Caco-2 (cell line): Measurements from ENCODE around the gene CCDC158. TPM values are rescaled to one million over a fixed set of nuclear protein-coding genes. Genes with fewer than 3 reads are reported as not detected.

Source experiments
- BruUV-seq: library from RNA; stranded (reverse); fragments of 400-500 nt; replicated peaks from 2 replicates; lab custom pipeline; 2021; lab: Mats Ljungman, UMichigan
- CTCF ChIA-PET: fragments of 300-600 bp; sonication (Branson Sonifier 250); formaldehyde crosslinking; loops from one replicate; lab custom pipeline; 2022; ENCODE audit warnings: antibody characterized with exemption; lab: Charles Lee
- POLR2A ChIA-PET: fragments of 300-600 bp; sonication (Branson Sonifier 250); formaldehyde crosslinking; loops from one replicate; lab custom pipeline; 2022; ENCODE audit warnings: antibody characterized with exemption; lab: Charles Lee
- DNase-seq, 2 experiments: peaks; one replicate each; pipeline versions ENCODE4 v3.0.0 to v3.0.0-alpha.2; 2020 to 2022
- H3K27me3 ChIP-seq: replicated peaks from 2 replicates; pipeline ENCODE4 v1.6.0; 2011; ENCODE audit warnings: low read length; ENCODE audit not compliant: control insufficient read depth, insufficient read depth
- H3K36me3 ChIP-seq: 2 replicates; pipeline ENCODE4 v1.5.1; 2011; ENCODE audit warnings: low read length; ENCODE audit not compliant: control insufficient read depth, insufficient read depth
- H3K4me1 ChIP-seq: fragments of 250-450 bp; sonication (Bioruptor Pico); 2 replicates; pipeline ENCODE4 v1.5.1; 2020; ENCODE audit warnings: mild to moderate bottlenecking
- H3K4me3 ChIP-seq: 2 replicates; pipeline ENCODE4 v1.5.1; 2011; ENCODE audit warnings: low read depth, mild to moderate bottlenecking, control low read depth, low read length
- H3K9me3 ChIP-seq: fragments of 250-450 bp; sonication (Bioruptor Pico); 2 replicates; pipeline ENCODE4 v1.5.1; 2020; ENCODE audit warnings: mild to moderate bottlenecking, moderate library complexity
- H3K27ac Mint-ChIP-seq: one replicate; pipeline ENCODE4 v1.8.0; 2022; ENCODE audit warnings: mixed read lengths; ENCODE audit not compliant: unreplicated experiment
- H3K27me3 Mint-ChIP-seq: one replicate; pipeline ENCODE4 v1.8.0; 2022; ENCODE audit warnings: mixed read lengths; ENCODE audit not compliant: insufficient read depth, unreplicated experiment
- H3K36me3 Mint-ChIP-seq: one replicate; pipeline ENCODE4 v1.8.0; 2022; ENCODE audit warnings: mild to moderate bottlenecking, mixed read lengths; ENCODE audit not compliant: insufficient read depth, unreplicated experiment
- H3K4me1 Mint-ChIP-seq: one replicate; pipeline ENCODE4 v1.8.0; 2022; ENCODE audit warnings: low read depth, mixed read lengths; ENCODE audit not compliant: unreplicated experiment
- H3K4me3 Mint-ChIP-seq: one replicate; pipeline ENCODE4 v1.8.0; 2022; ENCODE audit warnings: mild to moderate bottlenecking, moderate library complexity, mixed read lengths; ENCODE audit not compliant: unreplicated experiment
- H3K9me3 Mint-ChIP-seq: one replicate; pipeline ENCODE4 v1.8.0; 2022; ENCODE audit warnings: mixed read lengths; ENCODE audit not compliant: unreplicated experiment
- intact Hi-C: fragments of 100-400 bp; cut with micrococcal nuclease; formaldehyde crosslinking; loops from one replicate; pipeline ENCODE4 v1.10.0; 2022; ENCODE audit not compliant: unreplicated experiment
- total RNA-seq: library from RNA; stranded (reverse); gene quantifications from 2 replicates; pipeline ENCODE4 v1.2.3, GENCODE V29; 2022
- TF ChIP-seq, protein P1 (sequence below), 2 experiments: fragments of 200-600 bp in 1 of 2; IDR thresholded peaks; 1 replicate in 1 of 2; 2 replicates in 1 of 2; pipeline versions ENCODE4 v1.5.1 to v1.8.0; 2011 to 2022; ENCODE audit warnings: antibody characterized with exemption in 1 of 2, control low read depth in 1 of 2, inconsistent platforms in 1 of 2, low read depth in 1 of 2, low read length in 1 of 2, mild to moderate bottlenecking in 1 of 2, moderate library complexity in 1 of 2; ENCODE audit not compliant: insufficient read depth in 1 of 2, severe bottlenecking in 1 of 2, unreplicated experiment in 1 of 2

The CCDC158 gene
- total RNA-seq, 1 experiment from 2014 or later: 0.39 TPM

- intact Hi-C loops: no loop called here
- ChIA-PET POLR2A (interaction anchor here (1.4 kb wide), 1 partner anchor 19 kb away, joined by 3 read pairs; the partner anchor contains the start of gene FAM47E), CTCF (no interaction called here)
- H3K4me1 Mint-ChIP-seq: peaks cover 15% of the 10 kb centered on the region
- H3K27ac Mint-ChIP-seq: no peak overlapping the region
- Histone ChIP-seq H3K4me3 (no peak overlapping the region), H3K4me1 (peaks cover 5% of the 10 kb centered on the region), H3K36me3 (no peaks in the 10 kb centered on the region), H3K27me3 (no peaks in the 10 kb centered on the region), H3K9me3 (0 out of 2 replicates have a peak, but pooled peaks cover 3% of the 10 kb centered on the region)
- H3K27me3 Mint-ChIP-seq: no peaks in the 10 kb centered on the region
- no peak for DNase-seq
- H3K9me3 Mint-ChIP-seq: no peaks in the 10 kb centered on the region
- no TSS peak for BruUV-seq
- no peak overlapping the region for H3K4me3 Mint-ChIP-seq
- TF ChIP-seq, protein P1, sequence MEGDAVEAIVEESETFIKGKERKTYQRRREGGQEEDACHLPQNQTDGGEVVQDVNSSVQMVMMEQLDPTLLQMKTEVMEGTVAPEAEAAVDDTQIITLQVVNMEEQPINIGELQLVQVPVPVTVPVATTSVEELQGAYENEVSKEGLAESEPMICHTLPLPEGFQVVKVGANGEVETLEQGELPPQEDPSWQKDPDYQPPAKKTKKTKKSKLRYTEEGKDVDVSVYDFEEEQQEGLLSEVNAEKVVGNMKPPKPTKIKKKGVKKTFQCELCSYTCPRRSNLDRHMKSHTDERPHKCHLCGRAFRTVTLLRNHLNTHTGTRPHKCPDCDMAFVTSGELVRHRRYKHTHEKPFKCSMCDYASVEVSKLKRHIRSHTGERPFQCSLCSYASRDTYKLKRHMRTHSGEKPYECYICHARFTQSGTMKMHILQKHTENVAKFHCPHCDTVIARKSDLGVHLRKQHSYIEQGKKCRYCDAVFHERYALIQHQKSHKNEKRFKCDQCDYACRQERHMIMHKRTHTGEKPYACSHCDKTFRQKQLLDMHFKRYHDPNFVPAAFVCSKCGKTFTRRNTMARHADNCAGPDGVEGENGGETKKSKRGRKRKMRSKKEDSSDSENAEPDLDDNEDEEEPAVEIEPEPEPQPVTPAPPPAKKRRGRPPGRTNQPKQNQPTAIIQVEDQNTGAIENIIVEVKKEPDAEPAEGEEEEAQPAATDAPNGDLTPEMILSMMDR (IDR thresholded peaks at IDR 0.05; ENCODE audit: insufficient read depth in 1 of 2, low read depth in 1 of 2, low read length in 1 of 2, severe bottlenecking in 1 of 2, unreplicated experiment in 1 of 2): no peak
- no peaks in the 10 kb centered on the region for H3K36me3 Mint-ChIP-seq
Observed at GRCh38 chr4:76270244-76271175, 150.4 kb downstream of the CCDC158 start.

DNA sequence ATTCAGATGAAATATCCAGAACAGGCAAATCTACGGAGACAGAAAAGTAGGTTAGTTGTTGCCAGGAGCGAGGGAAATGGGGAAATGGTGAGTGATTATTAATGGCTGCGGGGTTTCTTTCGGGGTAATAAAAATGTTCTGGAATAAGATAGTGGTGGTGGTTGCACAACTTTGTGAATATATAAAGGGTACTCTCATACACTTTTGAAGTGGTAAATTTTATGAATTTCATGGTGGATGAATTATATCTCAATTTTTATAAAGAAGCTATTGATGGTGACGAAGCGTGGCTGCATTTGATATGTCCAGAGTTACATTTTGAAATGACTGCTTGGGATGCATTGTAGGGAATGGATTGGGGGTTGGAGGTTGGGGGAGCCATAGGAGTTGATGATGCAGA is 153.1 kb downstream of the CCDC158 start:
- Histone ChIP-seq H3K27me3 (no peaks in the 10 kb centered on the region), H3K4me1 (no peaks in the 10 kb centered on the region), H3K9me3 (no peaks in the 10 kb centered on the region), H3K36me3 (no peaks in the 10 kb centered on the region), H3K4me3 (no peak overlapping the region)
- Mint-ChIP-seq H3K9me3 (no peaks in the 10 kb centered on the region), H3K36me3 (peaks cover 5% of the 10 kb centered on the region), H3K27ac (no peak overlapping the region), H3K4me3 (no peak overlapping the region), H3K4me1 (peaks cover under 1% of the 10 kb centered on the region), H3K27me3 (no peaks in the 10 kb centered on the region)
- intact Hi-C loops: no loop called here
- BruUV-seq: no TSS peak
- CTCF ChIA-PET: no interaction called here
- TF ChIP-seq, protein P1 (IDR thresholded peaks at IDR 0.05; ENCODE audit: insufficient read depth in 1 of 2, low read depth in 1 of 2, low read length in 1 of 2, severe bottlenecking in 1 of 2, unreplicated experiment in 1 of 2): no peak
- no peak for DNase-seq
- POLR2A ChIA-PET: no interaction called here

- Mint-ChIP-seq H3K27ac (no peak overlapping the region), H3K27me3 (no peaks in the 10 kb centered on the region), H3K36me3 (peaks cover 5% of the 10 kb centered on the region), H3K9me3 (no peaks in the 10 kb centered on the region), H3K4me1 (no peaks in the 10 kb centered on the region), H3K4me3 (no peak overlapping the region)
- no TSS peak for BruUV-seq
- intact Hi-C loops: no loop called here
- no peak overlapping the region for H3K4me3 ChIP-seq
- no peaks in the 10 kb centered on the region for H3K4me1 ChIP-seq
- H3K27me3 ChIP-seq: no peaks in the 10 kb centered on the region
- ChIA-PET CTCF (no interaction called here), POLR2A (interaction anchor here (0.6 kb wide), 1 partner anchor 68 kb away, joined by 3 read pairs; no protein-coding TSS in a partner anchor)
- DNase-seq: no peak
- TF ChIP-seq, protein P1 (IDR thresholded peaks at IDR 0.05; ENCODE audit: insufficient read depth in 1 of 2, low read depth in 1 of 2, low read length in 1 of 2, severe bottlenecking in 1 of 2, unreplicated experiment in 1 of 2): no peak
- no peaks in the 10 kb centered on the region for H3K36me3 ChIP-seq
- H3K9me3 ChIP-seq: no peaks in the 10 kb centered on the region
Observed at GRCh38 chr4:76266627-76267026, 154.3 kb downstream of the CCDC158 start.
